ENCODE measurements around the gene TSPAN9.

TSPAN9 gene

GRCh38 chr12:3189282-3189681 lies 112.1 kb downstream of the TSPAN9 start:
- no peak overlapping the region for H3K4me3 Mint-ChIP-seq
- no peak overlapping the region for H3K27ac Mint-ChIP-seq
- no peaks in the 10 kb centered on the region for H3K27me3 Mint-ChIP-seq
- no peaks in the 10 kb centered on the region for H3K36me3 Mint-ChIP-seq (ENCODE audit: low read depth)
- H3K4me1 Mint-ChIP-seq (ENCODE audit: low read depth) = peaks cover 11% of the 10 kb centered on the region
- no peaks in the 10 kb centered on the region for H3K9me3 Mint-ChIP-seq

GRCh38 chr12:3190101-3190500 lies 112.9 kb downstream of the TSPAN9 start:
- Mint-ChIP-seq H3K27me3 (no peaks in the 10 kb centered on the region), H3K9me3 (no peaks in the 10 kb centered on the region), H3K4me1 (ENCODE audit: low read depth) (peaks cover 11% of the 10 kb centered on the region), H3K36me3 (ENCODE audit: low read depth) (no peaks in the 10 kb centered on the region), H3K4me3 (no peak overlapping the region), H3K27ac (no peak overlapping the region)

- peaks cover 6% of the 10 kb centered on the region for H3K27me3 Mint-ChIP-seq
- peaks cover 6% of the 10 kb centered on the region for H3K4me1 Mint-ChIP-seq (ENCODE audit: low read depth)
- H3K4me3 Mint-ChIP-seq = no peak overlapping the region
Measured at GRCh38 chr12:3191450-3191849, 114.3 kb downstream of the TSPAN9 start.

GRCh38 chr12:3192221-3192620 lies 115.0 kb downstream of the TSPAN9 start:
- Mint-ChIP-seq H3K9me3 (no peaks in the 10 kb centered on the region), H3K27me3 (peaks cover 12% of the 10 kb centered on the region), H3K36me3 (ENCODE audit: low read depth) (no peaks in the 10 kb centered on the region), H3K4me1 (ENCODE audit: low read depth) (no peaks in the 10 kb centered on the region), H3K4me3 (no peak overlapping the region), H3K27ac (no peak overlapping the region)

More at GRCh38 chr12:3191450-3191849, 114.3 kb downstream of the TSPAN9 start:
- Mint-ChIP-seq H3K9me3 (no peaks in the 10 kb centered on the region), H3K36me3 (ENCODE audit: low read depth) (no peaks in the 10 kb centered on the region), H3K27ac (no peak overlapping the region)

GRCh38 chr12:3193131-3193530 lies 116.0 kb downstream of the TSPAN9 start:
- H3K4me3 Mint-ChIP-seq = no peak overlapping the region
- H3K9me3 Mint-ChIP-seq = no peaks in the 10 kb centered on the region
- H3K27ac Mint-ChIP-seq = no peak overlapping the region
- H3K36me3 Mint-ChIP-seq (ENCODE audit: low read depth) = no peaks in the 10 kb centered on the region
- H3K27me3 Mint-ChIP-seq = peaks cover 15% of the 10 kb centered on the region
- H3K4me1 Mint-ChIP-seq (ENCODE audit: low read depth) = no peaks in the 10 kb centered on the region

GRCh38 chr12:3193755-3194154 lies 116.6 kb downstream of the TSPAN9 start:
- H3K27ac Mint-ChIP-seq = no peak overlapping the region
- peaks cover 15% of the 10 kb centered on the region for H3K27me3 Mint-ChIP-seq
- H3K9me3 Mint-ChIP-seq = no peaks in the 10 kb centered on the region
- no peaks in the 10 kb centered on the region for H3K4me1 Mint-ChIP-seq (ENCODE audit: low read depth)
- H3K36me3 Mint-ChIP-seq (ENCODE audit: low read depth) = no peaks in the 10 kb centered on the region
- H3K4me3 Mint-ChIP-seq = no peak overlapping the region

- Mint-ChIP-seq H3K27me3 (peaks cover 27% of the 10 kb centered on the region), H3K4me1 (ENCODE audit: low read depth) (no peaks in the 10 kb centered on the region), H3K4me3 (no peak overlapping the region), H3K27ac (no peak overlapping the region), H3K36me3 (ENCODE audit: low read depth) (no peaks in the 10 kb centered on the region), H3K9me3 (no peaks in the 10 kb centered on the region)
Measured at GRCh38 chr12:3195337-3195736, 118.2 kb downstream of the TSPAN9 start.

- Mint-ChIP-seq H3K27ac (no peak overlapping the region), H3K9me3 (no peaks in the 10 kb centered on the region), H3K4me3 (no peak overlapping the region), H3K27me3 (peaks cover 28% of the 10 kb centered on the region), H3K36me3 (ENCODE audit: low read depth) (no peaks in the 10 kb centered on the region), H3K4me1 (ENCODE audit: low read depth) (peaks cover under 1% of the 10 kb centered on the region)
Measured at GRCh38 chr12:3195859-3196483, 118.8 kb downstream of the TSPAN9 start.

- no peaks in the 10 kb centered on the region for H3K36me3 Mint-ChIP-seq (ENCODE audit: low read depth)
Measured at GRCh38 chr12:3196488-3196887, 119.3 kb downstream of the TSPAN9 start.

GRCh38 chr12:3197131-3197818 lies 120.1 kb downstream of the TSPAN9 start:
- H3K36me3 Mint-ChIP-seq (ENCODE audit: low read depth) = no peaks in the 10 kb centered on the region

More at GRCh38 chr12:3196488-3196887, 119.3 kb downstream of the TSPAN9 start:
- peaks cover 33% of the 10 kb centered on the region for H3K27me3 Mint-ChIP-seq
- peaks cover 4% of the 10 kb centered on the region for H3K4me1 Mint-ChIP-seq (ENCODE audit: low read depth)
- no peaks in the 10 kb centered on the region for H3K9me3 Mint-ChIP-seq
- H3K27ac Mint-ChIP-seq = no peak overlapping the region
- H3K4me3 Mint-ChIP-seq = no peak overlapping the region

GRCh38 chr12:3199551-3200031 lies 122.4 kb downstream of the TSPAN9 start:
- Mint-ChIP-seq H3K27ac (no peak overlapping the region), H3K36me3 (ENCODE audit: low read depth) (no peaks in the 10 kb centered on the region), H3K4me3 (peak overlapping the region; percentile 67), H3K9me3 (no peaks in the 10 kb centered on the region), H3K27me3 (peaks cover 53% of the 10 kb centered on the region), H3K4me1 (ENCODE audit: low read depth) (peaks cover 4% of the 10 kb centered on the region)

More at GRCh38 chr12:3197131-3197818, 120.1 kb downstream of the TSPAN9 start:
- Mint-ChIP-seq H3K27me3 (peaks cover 36% of the 10 kb centered on the region), H3K9me3 (no peaks in the 10 kb centered on the region), H3K4me1 (ENCODE audit: low read depth) (peaks cover 4% of the 10 kb centered on the region), H3K4me3 (no peak overlapping the region), H3K27ac (no peak overlapping the region)

- H3K36me3 Mint-ChIP-seq (ENCODE audit: low read depth) = no peaks in the 10 kb centered on the region
- no peak overlapping the region for H3K27ac Mint-ChIP-seq
- peak overlapping the region; percentile 67 for H3K4me3 Mint-ChIP-seq
- H3K4me1 Mint-ChIP-seq (ENCODE audit: low read depth) = peaks cover 4% of the 10 kb centered on the region
- H3K9me3 Mint-ChIP-seq = no peaks in the 10 kb centered on the region
- H3K27me3 Mint-ChIP-seq = peaks cover 53% of the 10 kb centered on the region
Measured at GRCh38 chr12:3200032-3200617, 122.9 kb downstream of the TSPAN9 start.

- Mint-ChIP-seq H3K27me3 (peaks cover 53% of the 10 kb centered on the region), H3K27ac (no peak overlapping the region), H3K4me1 (ENCODE audit: low read depth) (peaks cover 4% of the 10 kb centered on the region), H3K4me3 (peak overlapping the region; percentile 20), H3K9me3 (no peaks in the 10 kb centered on the region), H3K36me3 (ENCODE audit: low read depth) (no peaks in the 10 kb centered on the region)
Measured at GRCh38 chr12:3200814-3201233, 123.6 kb downstream of the TSPAN9 start.

GRCh38 chr12:3201339-3202051 lies 124.3 kb downstream of the TSPAN9 start:
- Mint-ChIP-seq H3K36me3 (ENCODE audit: low read depth) (no peaks in the 10 kb centered on the region), H3K4me1 (ENCODE audit: low read depth) (peaks cover 4% of the 10 kb centered on the region), H3K27ac (no peak overlapping the region), H3K9me3 (no peaks in the 10 kb centered on the region), H3K27me3 (peaks cover 47% of the 10 kb centered on the region), H3K4me3 (peak overlapping the region; percentile 20)

GRCh38 chr12:3202096-3202495 lies 124.9 kb downstream of the TSPAN9 start:
- Mint-ChIP-seq H3K4me3 (no peak overlapping the region), H3K9me3 (no peaks in the 10 kb centered on the region), H3K36me3 (ENCODE audit: low read depth) (no peaks in the 10 kb centered on the region), H3K27ac (no peak overlapping the region), H3K27me3 (peaks cover 42% of the 10 kb centered on the region), H3K4me1 (ENCODE audit: low read depth) (peaks cover 4% of the 10 kb centered on the region)

All from stimulated activated naive CD8-positive, alpha-beta T cell treated with anti-CD3 and anti-CD28 coated beads, Interleukin-15, Interleukin-2, amounts not matched to agents 100 ng/mL and 50 ng/mL, for 24 hours (primary cell).